ENCODE data around the gene RWDD2A.
"Not testable (repeated sequence)": the region's sequence is repeated elsewhere in the genome, so short reads cannot be mapped to it uniquely, and the experiment has no call there.

RWDD2A gene

GRCh38 chr6:83183082-83183828, 9.9 kb upstream of the RWDD2A start:
- ATAC-seq (replicated peaks) (no peak), DNase-seq (no peak)
- peaks cover 0 to 14% of the 10 kb centered on the region in 2 donors for H3K4me1 Mint-ChIP-seq (ENCODE audit: low read depth in 2 of 2)
- H3K27ac Mint-ChIP-seq, result peak overlapping the region; percentile 15 to 67
- no peaks in the 10 kb centered on the region for H3K9me3 Mint-ChIP-seq
- peaks cover 29% of the 10 kb centered on the region for H3K36me3 Mint-ChIP-seq (ENCODE audit: insufficient read depth)
- no peaks in the 10 kb centered on the region for H3K27me3 Mint-ChIP-seq
- no peak overlapping the region for H3K4me3 Mint-ChIP-seq

- no peaks in the 10 kb centered on the region for H3K27me3 Mint-ChIP-seq
- H3K4me3 Mint-ChIP-seq, result no peak overlapping the region
- peaks cover 26% of the 10 kb centered on the region for H3K36me3 Mint-ChIP-seq (ENCODE audit: insufficient read depth)
- H3K4me1 Mint-ChIP-seq (ENCODE audit: low read depth in 2 of 2), result peaks cover 4 to 14% of the 10 kb centered on the region in 2 donors
- H3K9me3 Mint-ChIP-seq, result no peaks in the 10 kb centered on the region
- no peak for DNase-seq
- no peak overlapping the region for H3K27ac Mint-ChIP-seq
- ATAC-seq (replicated peaks), result no peak
Measured at GRCh38 chr6:83185096-83185495, 8.1 kb upstream of the RWDD2A start.

GRCh38 chr6:83188501-83188900, 4.7 kb upstream of the RWDD2A start:
- no peaks in the 10 kb centered on the region for H3K27me3 Mint-ChIP-seq
- DNase-seq (no peak), ATAC-seq (replicated peaks) (no peak)
- H3K4me3 Mint-ChIP-seq, result no peak overlapping the region
- peaks cover 36% of the 10 kb centered on the region for H3K36me3 Mint-ChIP-seq (ENCODE audit: insufficient read depth)
- no peak overlapping the region for H3K27ac Mint-ChIP-seq
- peaks cover 15 to 25% of the 10 kb centered on the region in 2 donors for H3K4me1 Mint-ChIP-seq (ENCODE audit: low read depth in 2 of 2)
- H3K9me3 Mint-ChIP-seq, result no peaks in the 10 kb centered on the region

GRCh38 chr6:83190626-83191025, 2.5 kb upstream of the RWDD2A start:
- peaks cover 22 to 26% of the 10 kb centered on the region in 2 donors for H3K4me1 Mint-ChIP-seq (ENCODE audit: low read depth in 2 of 2)
- H3K36me3 Mint-ChIP-seq (ENCODE audit: insufficient read depth), result peaks cover 22% of the 10 kb centered on the region
- peak overlapping the region in 1 of 2 donors; percentile 98 for H3K4me3 Mint-ChIP-seq
- no peak for DNase-seq
- H3K9me3 Mint-ChIP-seq, result no peaks in the 10 kb centered on the region
- ATAC-seq (replicated peaks), result no peak
- no peak overlapping the region for H3K27ac Mint-ChIP-seq
- no peaks in the 10 kb centered on the region for H3K27me3 Mint-ChIP-seq

- peak overlapping the region; percentile 97 to 98 for H3K4me3 Mint-ChIP-seq
- not testable (repeated sequence) for H3K9me3 Mint-ChIP-seq; H3K27me3 Mint-ChIP-seq; DNase-seq; ATAC-seq (replicated peaks)
- H3K36me3 Mint-ChIP-seq (ENCODE audit: insufficient read depth), result peaks cover 14% of the 10 kb centered on the region
- peaks cover 22 to 26% of the 10 kb centered on the region in 2 donors for H3K4me1 Mint-ChIP-seq (ENCODE audit: low read depth in 2 of 2)
- H3K27ac Mint-ChIP-seq, result peak overlapping the region; percentile 98
Measured at GRCh38 chr6:83191974-83192373, 1.2 kb upstream of the RWDD2A start.

GRCh38 chr6:83192456-83192855, 701 bp upstream of the RWDD2A start:
- H3K9me3 Mint-ChIP-seq, result no peaks in the 10 kb centered on the region
- H3K4me1 Mint-ChIP-seq (ENCODE audit: low read depth in 2 of 2), result peaks cover 22 to 26% of the 10 kb centered on the region in 2 donors
- peaks cover 14% of the 10 kb centered on the region for H3K36me3 Mint-ChIP-seq (ENCODE audit: insufficient read depth)
- H3K27ac Mint-ChIP-seq, result peak overlapping the region; percentile 98
- ATAC-seq (replicated peaks) (peak; percentile 1), DNase-seq (no peak)
- H3K4me3 Mint-ChIP-seq, result peak overlapping the region; percentile 97 to 98
- H3K27me3 Mint-ChIP-seq, result no peaks in the 10 kb centered on the region

GRCh38 chr6:83193747-83194566, 800 bp downstream of the RWDD2A start:
- H3K9me3 Mint-ChIP-seq, result no peaks in the 10 kb centered on the region
- peak overlapping the region in 1 of 2 donors; percentile 98 for H3K27ac Mint-ChIP-seq
- H3K27me3 Mint-ChIP-seq, result no peaks in the 10 kb centered on the region
- H3K36me3 Mint-ChIP-seq (ENCODE audit: insufficient read depth), result peaks cover 14% of the 10 kb centered on the region
- ATAC-seq (replicated peaks), result peak; percentile 1
- peaks cover 22 to 26% of the 10 kb centered on the region in 2 donors for H3K4me1 Mint-ChIP-seq (ENCODE audit: low read depth in 2 of 2)
- peak in 1 of 3 experiments; percentile 3 for DNase-seq
- peak overlapping the region; percentile 97 to 98 for H3K4me3 Mint-ChIP-seq

GRCh38 chr6:83198486-83199172, 5.5 kb downstream of the RWDD2A start:
- peaks cover 7 to 8% of the 10 kb centered on the region in 2 donors for H3K4me1 Mint-ChIP-seq (ENCODE audit: low read depth in 2 of 2)
- H3K27me3 Mint-ChIP-seq, result no peaks in the 10 kb centered on the region
- ATAC-seq (replicated peaks) (no peak), DNase-seq (no peak)
- no peaks in the 10 kb centered on the region for H3K9me3 Mint-ChIP-seq
- H3K27ac Mint-ChIP-seq, result peak overlapping the region in 1 of 2 donors; percentile 29
- H3K36me3 Mint-ChIP-seq (ENCODE audit: insufficient read depth), result peaks cover 2% of the 10 kb centered on the region
- no peak overlapping the region for H3K4me3 Mint-ChIP-seq

GRCh38 chr6:83199173-83199862, 6.2 kb downstream of the RWDD2A start:
- Mint-ChIP-seq H3K27me3 (no peaks in the 10 kb centered on the region), H3K4me3 (no peak overlapping the region), H3K27ac (peak overlapping the region in 1 of 2 donors; percentile 29), H3K36me3 (ENCODE audit: insufficient read depth) (no peaks in the 10 kb centered on the region), H3K4me1 (ENCODE audit: low read depth in 2 of 2) (peaks cover 2 to 3% of the 10 kb centered on the region in 2 donors), H3K9me3 (no peaks in the 10 kb centered on the region)
- DNase-seq (no peak), ATAC-seq (replicated peaks) (peak; percentile 27)

- Mint-ChIP-seq H3K27ac (no peak overlapping the region), H3K4me1 (ENCODE audit: low read depth in 2 of 2) (no peaks in the 10 kb centered on the region), H3K36me3 (ENCODE audit: insufficient read depth) (no peaks in the 10 kb centered on the region), H3K4me3 (no peak overlapping the region), H3K9me3 (no peaks in the 10 kb centered on the region), H3K27me3 (no peaks in the 10 kb centered on the region)
- ATAC-seq (replicated peaks) (no peak), DNase-seq (no peak)
Measured at GRCh38 chr6:83199863-83200225, 6.7 kb downstream of the RWDD2A start.

GRCh38 chr6:83202031-83202430, 8.9 kb downstream of the RWDD2A start:
- no peaks in the 10 kb centered on the region for H3K4me1 Mint-ChIP-seq (ENCODE audit: low read depth in 2 of 2)
- H3K36me3 Mint-ChIP-seq (ENCODE audit: insufficient read depth), result no peaks in the 10 kb centered on the region
- DNase-seq, result no peak
- H3K27ac Mint-ChIP-seq, result no peak overlapping the region
- no peak for ATAC-seq (replicated peaks)
- no peak overlapping the region for H3K4me3 Mint-ChIP-seq
- no peaks in the 10 kb centered on the region for H3K9me3 Mint-ChIP-seq
- peaks cover 10 to 11% of the 10 kb centered on the region in 2 donors for H3K27me3 Mint-ChIP-seq

GRCh38 chr6:83215131-83216047, 22.2 kb downstream of the RWDD2A start:
- ATAC-seq (replicated peaks), result peak; percentile 99
- Mint-ChIP-seq H3K4me3 (no peak overlapping the region), H3K36me3 (ENCODE audit: insufficient read depth) (peaks cover 5% of the 10 kb centered on the region), H3K27ac (no peak overlapping the region), H3K4me1 (ENCODE audit: low read depth in 2 of 2) (no peaks in the 10 kb centered on the region), H3K9me3 (no peaks in the 10 kb centered on the region), H3K27me3 (peaks cover 7 to 17% of the 10 kb centered on the region in 2 donors)
- peak; percentile 41 to 49 (median 43) for DNase-seq

Measured in effector memory CD8-positive, alpha-beta T cell (primary cell).